GM12873 (cell line): ENCODE measurements around the gene ANO7.

Experiments
- TF ChIP-seq, protein P1 (sequence below): IDR thresholded peaks from 2 replicates; pipeline ENCODE4 v1.5.1; 2012; ENCODE audit warnings: low read depth, mild to moderate bottlenecking, moderate library complexity, low read length, control low read depth; ENCODE audit not compliant: insufficient read depth; ENCODE audit errors: missing control alignments

The ANO7 gene

DNA sequence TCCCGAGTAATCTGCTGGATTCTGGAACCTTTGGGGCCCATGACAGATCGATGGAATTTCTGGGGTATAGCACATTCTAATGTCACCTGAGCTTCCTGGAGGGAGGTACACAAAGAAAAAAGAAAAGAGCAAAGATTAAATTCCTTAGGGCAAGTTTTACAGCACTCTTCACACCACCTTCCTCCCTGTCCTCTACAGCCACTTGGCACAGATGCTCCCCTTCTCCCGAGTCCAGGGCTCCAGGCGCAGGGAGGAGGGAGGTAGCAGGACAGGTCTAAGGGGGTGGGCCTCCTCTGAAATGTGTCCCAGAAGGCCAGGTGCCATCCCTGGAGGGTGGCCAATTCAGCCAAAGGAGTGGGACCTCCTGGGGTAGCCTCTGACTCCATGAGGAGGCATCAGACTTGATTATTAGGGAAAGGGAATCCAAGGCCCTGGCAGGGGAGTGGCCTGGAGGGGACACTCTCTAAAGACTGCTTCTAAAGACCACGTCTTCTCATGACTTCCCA, 50.3 kb downstream of the ANO7 start:
- TF ChIP-seq, protein P1, sequence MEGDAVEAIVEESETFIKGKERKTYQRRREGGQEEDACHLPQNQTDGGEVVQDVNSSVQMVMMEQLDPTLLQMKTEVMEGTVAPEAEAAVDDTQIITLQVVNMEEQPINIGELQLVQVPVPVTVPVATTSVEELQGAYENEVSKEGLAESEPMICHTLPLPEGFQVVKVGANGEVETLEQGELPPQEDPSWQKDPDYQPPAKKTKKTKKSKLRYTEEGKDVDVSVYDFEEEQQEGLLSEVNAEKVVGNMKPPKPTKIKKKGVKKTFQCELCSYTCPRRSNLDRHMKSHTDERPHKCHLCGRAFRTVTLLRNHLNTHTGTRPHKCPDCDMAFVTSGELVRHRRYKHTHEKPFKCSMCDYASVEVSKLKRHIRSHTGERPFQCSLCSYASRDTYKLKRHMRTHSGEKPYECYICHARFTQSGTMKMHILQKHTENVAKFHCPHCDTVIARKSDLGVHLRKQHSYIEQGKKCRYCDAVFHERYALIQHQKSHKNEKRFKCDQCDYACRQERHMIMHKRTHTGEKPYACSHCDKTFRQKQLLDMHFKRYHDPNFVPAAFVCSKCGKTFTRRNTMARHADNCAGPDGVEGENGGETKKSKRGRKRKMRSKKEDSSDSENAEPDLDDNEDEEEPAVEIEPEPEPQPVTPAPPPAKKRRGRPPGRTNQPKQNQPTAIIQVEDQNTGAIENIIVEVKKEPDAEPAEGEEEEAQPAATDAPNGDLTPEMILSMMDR, result no peak

DNA sequence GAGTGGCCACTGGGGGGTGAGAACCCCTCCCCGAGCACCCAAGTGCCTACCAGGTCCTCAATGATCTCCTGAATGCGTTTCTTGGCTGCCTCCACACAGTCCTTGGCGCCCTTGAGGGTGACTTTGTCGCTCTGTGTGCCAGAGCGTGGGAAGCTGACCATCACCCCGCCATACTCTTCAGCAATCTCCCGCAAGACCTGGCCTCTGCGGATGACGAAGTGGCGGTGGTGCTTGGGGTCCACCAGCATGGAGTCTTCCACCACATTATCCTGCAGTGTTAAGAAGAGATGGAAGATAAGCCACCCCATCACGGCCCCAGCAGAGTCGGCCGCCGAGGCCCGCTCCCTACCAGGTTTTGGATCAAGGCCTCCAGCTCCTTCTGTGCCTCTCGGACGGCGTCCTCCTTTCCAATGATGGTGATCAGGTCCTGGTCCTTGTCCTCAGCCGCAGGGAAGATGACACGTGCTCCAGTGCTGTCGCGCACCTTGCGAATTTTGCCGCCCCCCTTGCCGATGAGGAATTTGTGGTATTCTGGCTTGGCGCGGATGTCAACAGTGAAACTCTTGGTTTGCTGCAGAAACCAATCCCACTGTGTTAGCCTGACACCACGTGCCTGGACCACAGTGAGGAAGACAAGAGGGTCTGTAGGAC, 51.2 kb downstream of the ANO7 start:
- TF ChIP-seq, protein P1, result no peak

DNA sequence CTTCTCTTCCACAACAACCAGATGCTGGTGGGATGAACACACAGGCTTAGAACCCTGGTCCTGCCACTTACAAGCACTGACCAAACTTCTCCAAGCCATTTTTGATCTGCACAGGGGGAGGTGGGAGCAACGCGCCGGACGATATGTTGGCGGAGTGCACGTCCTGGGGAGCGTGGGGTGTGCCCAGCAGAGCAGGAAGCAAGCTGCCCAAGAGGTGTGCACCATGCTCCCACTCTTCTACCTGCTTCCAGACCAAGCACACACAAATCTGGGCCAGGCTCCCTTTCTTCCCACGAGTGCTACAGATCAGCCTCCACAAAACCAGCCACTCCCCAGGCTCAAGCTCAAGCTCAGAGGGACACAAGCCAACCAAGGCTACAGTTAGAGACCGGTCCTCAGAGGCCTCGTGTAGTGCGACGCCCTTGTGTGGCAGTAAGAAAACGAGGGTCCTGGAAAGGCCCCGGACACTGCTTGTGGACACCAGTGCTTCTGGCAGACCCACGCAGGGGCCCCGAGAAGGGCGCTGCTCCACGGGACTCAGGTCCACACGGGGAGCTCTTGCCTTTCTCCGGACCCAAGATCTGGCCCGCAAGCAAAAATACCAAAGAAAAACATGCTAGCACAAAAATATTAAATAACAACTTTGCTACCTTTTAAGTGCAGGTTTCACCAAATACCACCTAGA, 52.0 kb downstream of the ANO7 start:
- TF ChIP-seq, protein P1, result no peak

DNA sequence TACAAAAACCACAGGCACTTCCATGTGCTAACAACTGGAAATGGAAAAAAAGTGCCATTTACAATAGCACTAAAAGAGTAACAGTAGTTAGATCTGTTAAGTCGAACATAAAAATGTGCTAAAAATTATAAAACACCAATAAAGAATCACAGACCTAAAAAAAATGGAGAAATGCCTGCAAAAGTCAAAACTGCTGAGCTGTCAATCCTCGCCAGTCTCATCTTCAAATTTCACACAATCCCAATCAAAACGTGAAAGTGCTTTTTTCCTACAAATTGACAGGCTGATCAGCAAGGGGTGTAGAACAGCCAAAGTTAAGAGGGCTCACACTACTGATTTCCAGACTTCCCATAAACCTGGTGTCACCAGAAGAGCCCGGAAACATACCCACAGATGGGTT, 53.2 kb downstream of the ANO7 start:
- TF ChIP-seq, protein P1, result no peak

DNA sequence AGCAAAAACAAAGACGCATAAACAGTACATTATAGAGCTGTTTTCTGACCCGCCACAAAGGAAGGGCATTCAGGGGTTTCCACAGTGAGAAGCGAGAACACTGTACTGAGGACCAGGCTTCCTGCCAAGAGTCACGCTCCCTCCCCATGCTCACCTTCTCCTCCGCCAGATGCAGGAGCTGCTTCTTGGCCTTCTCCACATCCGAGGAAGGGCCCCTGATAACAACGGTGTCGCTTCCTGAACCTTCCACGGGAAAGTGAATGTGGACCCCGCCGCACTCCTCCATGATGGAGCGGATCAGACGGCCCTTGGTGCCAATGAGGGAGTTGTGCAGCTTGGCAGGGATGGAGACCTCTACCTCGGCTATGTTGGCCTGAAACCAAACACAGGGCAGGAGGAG, 53.8 kb downstream of the ANO7 start:
- TF ChIP-seq, protein P1, result no peak

DNA sequence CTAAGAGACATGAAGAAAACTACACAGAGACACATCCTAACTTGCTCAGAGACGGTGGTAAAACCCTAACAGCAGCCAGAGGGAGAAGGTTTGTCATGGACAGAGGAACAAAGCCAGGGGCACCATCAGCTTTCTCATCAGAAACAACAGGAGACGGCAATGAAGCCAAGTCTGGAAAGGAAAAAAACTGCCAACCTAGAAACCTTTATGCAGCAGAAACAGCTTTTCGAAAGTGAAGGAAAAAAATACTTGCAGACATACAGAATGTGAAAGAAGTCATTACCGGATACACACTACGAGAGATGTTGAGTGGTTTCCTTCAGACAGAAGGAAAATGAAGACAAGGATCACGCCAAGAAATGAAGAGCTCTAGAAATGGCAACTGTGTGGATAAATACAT, 55.9 kb downstream of the ANO7 start:
- TF ChIP-seq, protein P1, result no peak

DNA sequence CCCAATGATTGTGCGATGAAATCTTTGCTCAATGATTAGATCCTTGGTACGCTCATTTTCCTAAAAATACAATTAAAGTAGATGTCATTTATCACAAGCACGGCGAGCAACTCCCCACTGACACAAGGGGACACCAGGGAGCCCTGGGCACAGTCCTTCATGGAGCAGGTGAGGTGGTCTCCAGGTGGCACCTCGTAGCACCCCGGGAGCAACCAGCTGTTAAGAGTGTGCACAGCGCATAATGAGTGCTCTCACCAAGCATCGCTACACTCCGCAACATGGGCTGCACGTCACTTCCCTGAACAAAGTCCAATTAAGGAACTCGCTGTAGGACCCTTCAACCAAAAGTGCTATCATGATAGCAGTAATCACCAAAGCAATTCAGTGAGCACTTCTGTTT, 59.8 kb downstream of the ANO7 start:
- TF ChIP-seq, protein P1, result no peak
